HCT116 (cell line): ENCODE measurements around the gene WNT11.

Source experiments
- YY1 ChIP-seq: IDR thresholded peaks from 2 replicates; pipeline ENCODE4 v1.6.1; 2011; ENCODE audit warnings: low read length, low read depth, moderate library complexity, mild to moderate bottlenecking; ENCODE audit not compliant: insufficient replicate concordance; ENCODE audit errors: extremely low read depth
- TF ChIP-seq, protein P1 (sequence below), 3 experiments: fragments of 200-600 bp in 1 of 3; sonication (generic) in 1 of 3; IDR thresholded peaks in 2 of 3; conservative IDR thresholded peaks in 1 of 3; 2 replicates each; pipeline ENCODE4 v1.5.1; 2012 to 2017; ENCODE audit warnings: low read depth in 2 of 3, low read length in 2 of 3, antibody characterized with exemption in 1 of 3, borderline replicate concordance in 1 of 3, control low read depth in 1 of 3, mild to moderate bottlenecking in 1 of 3, mixed read lengths in 1 of 3, mixed run types in 1 of 3, moderate library complexity in 1 of 3; ENCODE audit not compliant: insufficient read depth in 1 of 3

DNA sequence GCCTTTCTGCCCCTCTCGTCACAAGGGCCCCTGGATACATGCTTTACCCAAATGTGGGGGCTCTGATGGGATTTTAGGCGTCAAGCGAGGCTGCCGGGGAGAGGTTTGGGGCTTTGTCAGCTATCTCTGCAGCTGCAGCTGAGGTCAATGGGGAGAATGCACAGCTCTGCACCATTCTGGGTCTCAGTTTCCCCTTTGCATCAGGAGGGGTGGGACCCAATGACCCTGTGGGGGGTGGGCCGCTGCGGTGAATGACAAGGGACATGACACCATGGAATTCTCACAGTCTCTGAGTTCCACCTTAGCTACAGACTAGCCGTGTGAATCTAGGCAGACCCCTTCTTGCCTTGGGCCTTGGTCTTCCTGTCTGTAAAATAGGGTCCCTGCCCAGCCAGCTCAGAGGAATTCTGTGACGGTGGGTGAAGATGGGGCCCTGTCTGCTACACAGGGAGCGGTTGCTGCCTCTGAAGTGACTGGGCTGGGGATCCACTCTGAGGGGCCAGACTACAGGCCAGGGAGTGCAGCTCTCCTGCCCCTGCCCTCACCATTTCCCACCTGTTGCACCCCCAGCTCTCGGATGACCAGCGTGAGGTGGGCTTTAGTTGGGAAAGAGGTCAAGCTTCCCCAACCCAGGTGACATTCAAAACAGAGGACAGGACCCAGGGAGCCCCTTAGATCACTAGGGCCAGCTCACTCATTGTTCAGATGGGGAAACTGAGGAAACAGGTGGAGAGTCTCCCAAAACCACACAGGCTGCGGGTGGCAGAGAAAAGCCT lies 35.9 kb upstream of the WNT11 start:
- TF ChIP-seq, protein P1, sequence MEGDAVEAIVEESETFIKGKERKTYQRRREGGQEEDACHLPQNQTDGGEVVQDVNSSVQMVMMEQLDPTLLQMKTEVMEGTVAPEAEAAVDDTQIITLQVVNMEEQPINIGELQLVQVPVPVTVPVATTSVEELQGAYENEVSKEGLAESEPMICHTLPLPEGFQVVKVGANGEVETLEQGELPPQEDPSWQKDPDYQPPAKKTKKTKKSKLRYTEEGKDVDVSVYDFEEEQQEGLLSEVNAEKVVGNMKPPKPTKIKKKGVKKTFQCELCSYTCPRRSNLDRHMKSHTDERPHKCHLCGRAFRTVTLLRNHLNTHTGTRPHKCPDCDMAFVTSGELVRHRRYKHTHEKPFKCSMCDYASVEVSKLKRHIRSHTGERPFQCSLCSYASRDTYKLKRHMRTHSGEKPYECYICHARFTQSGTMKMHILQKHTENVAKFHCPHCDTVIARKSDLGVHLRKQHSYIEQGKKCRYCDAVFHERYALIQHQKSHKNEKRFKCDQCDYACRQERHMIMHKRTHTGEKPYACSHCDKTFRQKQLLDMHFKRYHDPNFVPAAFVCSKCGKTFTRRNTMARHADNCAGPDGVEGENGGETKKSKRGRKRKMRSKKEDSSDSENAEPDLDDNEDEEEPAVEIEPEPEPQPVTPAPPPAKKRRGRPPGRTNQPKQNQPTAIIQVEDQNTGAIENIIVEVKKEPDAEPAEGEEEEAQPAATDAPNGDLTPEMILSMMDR (IDR thresholded peaks at IDR 0.05 in 2 of 3, conservative IDR thresholded peaks at IDR 0.05 in 1 of 3; ENCODE audit: borderline replicate concordance in 1 of 3, insufficient read depth in 1 of 3, low read depth in 2 of 3, low read length in 2 of 3): no peak
- no peak for TF ChIP-seq YY1
